ENCODE measurements around the gene SERPINB11.
A peak's percentile ranks its signal among the peaks of the same experiment; 100 is the strongest.

SERPINB11 gene

GRCh38 chr18:63730773-63731172 is 28.0 kb downstream of the SERPINB11 start:
- ChIA-PET CTCF (interaction anchor here (0.9 kb wide), 1 partner anchor 27 kb away, joined by 3 read pairs; no protein-coding TSS in a partner anchor), POLR2A (no interaction called here)
- H3K4me3 ChIP-seq (ENCODE audit: control insufficient read depth in 1 of 7, extremely low read depth in 1 of 7, insufficient read depth in 4 of 7, low read depth in 2 of 7, low read length in 6 of 7), result no peak overlapping the region
- H3K27me3 ChIP-seq (replicated peaks in 2 of 5; ENCODE audit: control insufficient read depth in 4 of 5, insufficient read depth in 5 of 5, low read length in 4 of 5), result peaks cover 0 to 2% (median 0%) of the 10 kb centered on the region in 5 experiments
- 94% methylated on average over 3 of the region's 5 CpGs for WGBS (ENCODE audit: insufficient coverage)
- no peak overlapping the region for H3K27ac ChIP-seq (ENCODE audit: insufficient read depth in 1 of 2, low read depth in 1 of 2, low read length in 2 of 2, poor library complexity in 1 of 2, severe bottlenecking in 2 of 2)
- no peaks in the 10 kb centered on the region for H3K36me3 ChIP-seq (ENCODE audit: control insufficient read depth in 4 of 4, insufficient read depth in 4 of 4, low read length in 3 of 4)
- no peak for DNase-seq
- H3K4me1 ChIP-seq (ENCODE audit: control extremely low read depth in 1 of 4, control insufficient read depth in 4 of 4, insufficient read depth in 4 of 4, low read length in 3 of 4), result no peaks in the 10 kb centered on the region
- H3K9me3 ChIP-seq (ENCODE audit: control extremely low read depth in 1 of 5, control insufficient read depth in 4 of 5, insufficient read depth in 2 of 5, low read depth in 1 of 5, low read length in 4 of 5), result peaks cover 0 to 3% (median 0%) of the 10 kb centered on the region in 5 experiments

- POLR2A ChIA-PET, result no interaction called here
- 94% methylated on average over 3 of the region's 3 CpGs for WGBS (ENCODE audit: insufficient coverage)
- no peak for DNase-seq
- Histone ChIP-seq H3K4me1 (ENCODE audit: control extremely low read depth in 1 of 4, control insufficient read depth in 4 of 4, insufficient read depth in 4 of 4, low read length in 3 of 4) (no peaks in the 10 kb centered on the region), H3K27me3 (replicated peaks in 2 of 5; ENCODE audit: control insufficient read depth in 4 of 5, insufficient read depth in 5 of 5, low read length in 4 of 5) (peaks cover 0 to 2% (median 0%) of the 10 kb centered on the region in 5 experiments), H3K36me3 (ENCODE audit: control insufficient read depth in 4 of 4, insufficient read depth in 4 of 4, low read length in 3 of 4) (no peaks in the 10 kb centered on the region), H3K9me3 (ENCODE audit: control extremely low read depth in 1 of 5, control insufficient read depth in 4 of 5, insufficient read depth in 2 of 5, low read depth in 1 of 5, low read length in 4 of 5) (peaks cover 0 to 3% (median 0%) of the 10 kb centered on the region in 5 experiments), H3K27ac (ENCODE audit: insufficient read depth in 1 of 2, low read depth in 1 of 2, low read length in 2 of 2, poor library complexity in 1 of 2, severe bottlenecking in 2 of 2) (no peak overlapping the region), H3K4me3 (ENCODE audit: control insufficient read depth in 1 of 7, extremely low read depth in 1 of 7, insufficient read depth in 4 of 7, low read depth in 2 of 7, low read length in 6 of 7) (no peak overlapping the region)
- CTCF ChIA-PET, result interaction anchor here (0.9 kb wide), 1 partner anchor 27 kb away, joined by 3 read pairs; no protein-coding TSS in a partner anchor
Measured at GRCh38 chr18:63731215-63731614, 28.5 kb downstream of the SERPINB11 start.

GRCh38 chr18:63736876-63737275 is 34.1 kb downstream of the SERPINB11 start:
- CTCF ChIA-PET, result no interaction called here

GRCh38 chr18:63741769-63742168 is 39.0 kb downstream of the SERPINB11 start:
- no peaks in the 10 kb centered on the region for H3K4me1 ChIP-seq (ENCODE audit: control extremely low read depth in 1 of 4, control insufficient read depth in 4 of 4, insufficient read depth in 4 of 4, low read length in 3 of 4)
- H3K27ac ChIP-seq (ENCODE audit: insufficient read depth in 1 of 2, low read depth in 1 of 2, low read length in 2 of 2, poor library complexity in 1 of 2, severe bottlenecking in 2 of 2), result no peak overlapping the region
- no peaks in the 10 kb centered on the region for H3K36me3 ChIP-seq (ENCODE audit: control insufficient read depth in 4 of 4, insufficient read depth in 4 of 4, low read length in 3 of 4)
- no peak overlapping the region for H3K4me3 ChIP-seq (ENCODE audit: control insufficient read depth in 1 of 7, extremely low read depth in 1 of 7, insufficient read depth in 4 of 7, low read depth in 2 of 7, low read length in 6 of 7)
- WGBS (ENCODE audit: insufficient coverage), result 94% methylated on average over 2 of the region's 4 CpGs
- ChIA-PET CTCF (interaction anchor here (0.6 kb wide), 1 partner anchor 230 kb away, joined by 3 read pairs; no protein-coding TSS in a partner anchor), POLR2A (no interaction called here)
- peaks cover 0 to 2% (median 0%) of the 10 kb centered on the region in 5 experiments for H3K27me3 ChIP-seq (replicated peaks in 2 of 5; ENCODE audit: control insufficient read depth in 4 of 5, insufficient read depth in 5 of 5, low read length in 4 of 5)
- DNase-seq, result peak in 1 of 3 donors; percentile 1
- H3K9me3 ChIP-seq (ENCODE audit: control extremely low read depth in 1 of 5, control insufficient read depth in 4 of 5, insufficient read depth in 2 of 5, low read depth in 1 of 5, low read length in 4 of 5), result no peaks in the 10 kb centered on the region

More at GRCh38 chr18:63736876-63737275, 34.1 kb downstream of the SERPINB11 start:
- Histone ChIP-seq H3K27me3 (replicated peaks in 2 of 5; ENCODE audit: control insufficient read depth in 4 of 5, insufficient read depth in 5 of 5, low read length in 4 of 5) (peaks cover 0 to 2% (median 0%) of the 10 kb centered on the region in 5 experiments), H3K27ac (ENCODE audit: insufficient read depth in 1 of 2, low read depth in 1 of 2, low read length in 2 of 2, poor library complexity in 1 of 2, severe bottlenecking in 2 of 2) (no peak overlapping the region), H3K36me3 (ENCODE audit: control insufficient read depth in 4 of 4, insufficient read depth in 4 of 4, low read length in 3 of 4) (no peaks in the 10 kb centered on the region), H3K9me3 (ENCODE audit: control extremely low read depth in 1 of 5, control insufficient read depth in 4 of 5, insufficient read depth in 2 of 5, low read depth in 1 of 5, low read length in 4 of 5) (peaks cover 0 to 3% (median 0%) of the 10 kb centered on the region in 5 experiments), H3K4me1 (ENCODE audit: control extremely low read depth in 1 of 4, control insufficient read depth in 4 of 4, insufficient read depth in 4 of 4, low read length in 3 of 4) (no peaks in the 10 kb centered on the region), H3K4me3 (ENCODE audit: control insufficient read depth in 1 of 7, extremely low read depth in 1 of 7, insufficient read depth in 4 of 7, low read depth in 2 of 7, low read length in 6 of 7) (no peak overlapping the region)
- POLR2A ChIA-PET, result no interaction called here
- no peak for DNase-seq

GRCh38 chr18:63747006-63747405 is 44.2 kb downstream of the SERPINB11 start:
- Histone ChIP-seq H3K27me3 (replicated peaks in 2 of 5; ENCODE audit: control insufficient read depth in 4 of 5, insufficient read depth in 5 of 5, low read length in 4 of 5) (no peaks in the 10 kb centered on the region), H3K4me3 (ENCODE audit: control insufficient read depth in 1 of 7, extremely low read depth in 1 of 7, insufficient read depth in 4 of 7, low read depth in 2 of 7, low read length in 6 of 7) (no peak overlapping the region), H3K36me3 (ENCODE audit: control insufficient read depth in 4 of 4, insufficient read depth in 4 of 4, low read length in 3 of 4) (no peaks in the 10 kb centered on the region), H3K4me1 (ENCODE audit: control extremely low read depth in 1 of 4, control insufficient read depth in 4 of 4, insufficient read depth in 4 of 4, low read length in 3 of 4) (no peaks in the 10 kb centered on the region), H3K27ac (ENCODE audit: insufficient read depth in 1 of 2, low read depth in 1 of 2, low read length in 2 of 2, poor library complexity in 1 of 2, severe bottlenecking in 2 of 2) (no peak overlapping the region), H3K9me3 (ENCODE audit: control extremely low read depth in 1 of 5, control insufficient read depth in 4 of 5, insufficient read depth in 2 of 5, low read depth in 1 of 5, low read length in 4 of 5) (no peaks in the 10 kb centered on the region)
- WGBS (ENCODE audit: insufficient coverage), result no CpG with 5 or more reads among the region's 2 CpGs
- no peak for DNase-seq
- CTCF ChIA-PET, result no interaction called here
- POLR2A ChIA-PET, result no interaction called here

- ChIA-PET POLR2A (no interaction called here), CTCF (no interaction called here)
- DNase-seq, result no peak
- Histone ChIP-seq H3K27me3 (replicated peaks in 2 of 5; ENCODE audit: control insufficient read depth in 4 of 5, insufficient read depth in 5 of 5, low read length in 4 of 5) (no peaks in the 10 kb centered on the region), H3K9me3 (ENCODE audit: control extremely low read depth in 1 of 5, control insufficient read depth in 4 of 5, insufficient read depth in 2 of 5, low read depth in 1 of 5, low read length in 4 of 5) (no peaks in the 10 kb centered on the region), H3K4me3 (ENCODE audit: control insufficient read depth in 1 of 7, extremely low read depth in 1 of 7, insufficient read depth in 4 of 7, low read depth in 2 of 7, low read length in 6 of 7) (no peak overlapping the region), H3K36me3 (ENCODE audit: control insufficient read depth in 4 of 4, insufficient read depth in 4 of 4, low read length in 3 of 4) (no peaks in the 10 kb centered on the region), H3K4me1 (ENCODE audit: control extremely low read depth in 1 of 4, control insufficient read depth in 4 of 4, insufficient read depth in 4 of 4, low read length in 3 of 4) (no peaks in the 10 kb centered on the region), H3K27ac (ENCODE audit: insufficient read depth in 1 of 2, low read depth in 1 of 2, low read length in 2 of 2, poor library complexity in 1 of 2, severe bottlenecking in 2 of 2) (no peak overlapping the region)
- WGBS (ENCODE audit: insufficient coverage), result no CpG with 5 or more reads among the region's 1 CpG
Measured at GRCh38 chr18:63749489-63749888, 46.7 kb downstream of the SERPINB11 start.

- Histone ChIP-seq H3K27me3 (replicated peaks in 2 of 5; ENCODE audit: control insufficient read depth in 4 of 5, insufficient read depth in 5 of 5, low read length in 4 of 5) (no peaks in the 10 kb centered on the region), H3K27ac (ENCODE audit: insufficient read depth in 1 of 2, low read depth in 1 of 2, low read length in 2 of 2, poor library complexity in 1 of 2, severe bottlenecking in 2 of 2) (no peak overlapping the region), H3K36me3 (ENCODE audit: control insufficient read depth in 4 of 4, insufficient read depth in 4 of 4, low read length in 3 of 4) (no peaks in the 10 kb centered on the region), H3K4me3 (ENCODE audit: control insufficient read depth in 1 of 7, extremely low read depth in 1 of 7, insufficient read depth in 4 of 7, low read depth in 2 of 7, low read length in 6 of 7) (no peak overlapping the region), H3K9me3 (ENCODE audit: control extremely low read depth in 1 of 5, control insufficient read depth in 4 of 5, insufficient read depth in 2 of 5, low read depth in 1 of 5, low read length in 4 of 5) (no peaks in the 10 kb centered on the region), H3K4me1 (ENCODE audit: control extremely low read depth in 1 of 4, control insufficient read depth in 4 of 4, insufficient read depth in 4 of 4, low read length in 3 of 4) (no peaks in the 10 kb centered on the region)
- POLR2A ChIA-PET, result no interaction called here
- no peak for DNase-seq
- 71% methylated on average over 1 of the region's 2 CpGs for WGBS (ENCODE audit: insufficient coverage)
- CTCF ChIA-PET, result no interaction called here
Measured at GRCh38 chr18:63752636-63753035, 49.9 kb downstream of the SERPINB11 start.
